GM12801 (cell line): ENCODE data around the gene RTEL1.

Experiments
- CTCF ChIP-seq: IDR thresholded peaks from one replicate; pipeline ENCODE4 v1.5.1; 2011; ENCODE audit warnings: control low read depth; ENCODE audit not compliant: insufficient read length; ENCODE audit errors: extremely low read depth

Gene RTEL1

GRCh38 chr20:63653041-63653973 is 4.8 kb upstream of the RTEL1 start, which contains the start of gene STMN3:
Gene STMN3, minus strand, starts transcription at chr20:63653424. Its CDS starts 79 bp downstream, at chr20:63653345.
- TF ChIP-seq CTCF, result no peak

- TF ChIP-seq CTCF, result no peak
Measured at GRCh38 chr20:63653974-63654668, 4.0 kb upstream of the RTEL1 start.

- TF ChIP-seq CTCF, result no peak
Measured at GRCh38 chr20:63655249-63655648, 2.9 kb upstream of the RTEL1 start.

- TF ChIP-seq CTCF, result no peak
Measured at GRCh38 chr20:63656451-63656850, 1.7 kb upstream of the RTEL1 start.

GRCh38 chr20:63657260-63657936 is 714 bp upstream of the RTEL1 start:
- no peak for TF ChIP-seq CTCF

- no peak for TF ChIP-seq CTCF
Measured at GRCh38 chr20:63658749-63659187, 656 bp downstream of the RTEL1 start.

GRCh38 chr20:63659370-63659769 is 1.3 kb downstream of the RTEL1 start:
- no peak for TF ChIP-seq CTCF
